Naive thymus-derived CD8-positive, alpha-beta T cell (primary cell): ENCODE measurements around the gene DDIAS. TPM values are rescaled to one million over a fixed set of nuclear protein-coding genes. Genes with fewer than 3 reads are reported as not detected.
"Not testable (repeated sequence)": the region's sequence is repeated elsewhere in the genome, so short reads cannot be mapped to it uniquely, and the experiment has no call there.

Experiments
- ATAC-seq, 2 donors: fragments of 150-1000 bp; cut with Tn5 transposase in 1 of 2; sonication (Bioruptor Pico), chemical (Tn5 transposase) in 1 of 2; 1 replicate in 1 of 2; 2 replicates in 1 of 2; pipeline ENCODE4 v1.10.0; 2021; ENCODE audit warnings: mild to moderate bottlenecking in 2 of 2, moderate library complexity in 2 of 2
- POLR2A ChIA-PET: fragments of 350-600 bp; sonication (Branson Sonifier 250); formaldehyde crosslinking; loops from one replicate; lab custom pipeline; 2021; ENCODE audit warnings: antibody characterized with exemption; lab: Charles Lee
- DNase-seq, 10 donors: peaks; one replicate each; pipeline versions ENCODE4 v3.0.0 to v3.0.0-alpha.2; 2020 to 2022
- H3K27ac Mint-ChIP-seq, 10 donors: one replicate each; pipeline ENCODE4 v1.8.0; 2020 to 2022; ENCODE audit warnings: mild to moderate bottlenecking in 10 of 10, mixed read lengths in 10 of 10, moderate library complexity in 4 of 10, inconsistent platforms in 1 of 10
- H3K27me3 Mint-ChIP-seq, 5 donors: one replicate each; pipeline ENCODE4 v1.8.0; 2021 to 2022; ENCODE audit warnings: mixed read lengths in 5 of 5
- H3K36me3 Mint-ChIP-seq, 3 donors: one replicate each; pipeline ENCODE4 v1.8.0; 2020 to 2022; ENCODE audit warnings: mixed read lengths in 3 of 3, mild to moderate bottlenecking in 2 of 3, inconsistent platforms in 1 of 3
- H3K4me1 Mint-ChIP-seq, 4 donors: one replicate each; pipeline ENCODE4 v1.8.0; 2021 to 2022; ENCODE audit warnings: mixed read lengths in 4 of 4
- H3K4me3 Mint-ChIP-seq, 10 donors: one replicate each; pipeline ENCODE4 v1.8.0; 2020 to 2022; ENCODE audit warnings: mild to moderate bottlenecking in 10 of 10, mixed read lengths in 10 of 10, moderate library complexity in 6 of 10, inconsistent platforms in 1 of 10
- H3K9me3 Mint-ChIP-seq, 9 donors: one replicate each; pipeline ENCODE4 v1.8.0; 2020 to 2022; ENCODE audit warnings: mixed read lengths in 9 of 9, mild to moderate bottlenecking in 3 of 9, inconsistent platforms in 1 of 9, moderate library complexity in 1 of 9
- polyA plus RNA-seq, 3 donors: library from polyadenylated mRNA; unstranded; fragments of 300-500 nt; fragmentation: Illumina TruSeq; gene quantifications; one replicate each; pipeline ENCODE4 v1.2.3, GENCODE V29; 2021
- total RNA-seq, 8 experiments: library from RNA in 2 of 8; stranded (reverse) in 2 of 8; gene quantifications; one replicate each; pipeline ENCODE4 v1.2.3 and lab custom pipeline; 2021 to 2026

DDIAS gene
- total and polyA plus RNA-seq, 5 experiments from 2014 or later, result 0.59 to 3.1 (median 2.3) TPM

DNA sequence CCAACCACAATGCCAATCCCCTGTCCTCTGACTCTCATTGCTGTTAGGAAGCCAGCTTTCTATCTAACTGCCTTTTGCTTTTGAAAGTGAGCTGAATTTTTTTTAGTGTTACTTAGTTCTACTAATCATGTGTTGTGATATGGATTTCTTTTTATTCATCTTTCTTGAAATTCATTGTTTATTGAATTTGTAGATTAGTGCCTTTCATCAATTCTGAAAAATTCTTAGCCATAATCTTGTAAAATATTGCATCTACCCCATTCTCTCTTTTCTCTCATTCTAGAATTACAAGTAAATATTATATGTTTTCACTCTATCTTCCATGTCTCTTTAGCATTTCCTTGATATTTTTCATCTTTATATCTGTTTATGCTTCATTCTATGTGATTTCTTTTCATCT, 47.8 kb downstream of the DDIAS start:
- Mint-ChIP-seq H3K4me3 (no peak overlapping the region), H3K27ac (peak overlapping the region in 1 of 10 donors; percentile 43), H3K27me3 (no peaks in the 10 kb centered on the region), H3K4me1 (peaks cover 3 to 28% (median 6%) of the 10 kb centered on the region in 4 donors), H3K36me3 (peaks cover 2 to 37% (median 37%) of the 10 kb centered on the region in 3 donors), H3K9me3 (peaks cover 13 to 61% (median 41%) of the 10 kb centered on the region in 9 donors)
- POLR2A ChIA-PET, result no interaction called here
- ATAC-seq, result no peak
- DNase-seq, result no peak

DNA sequence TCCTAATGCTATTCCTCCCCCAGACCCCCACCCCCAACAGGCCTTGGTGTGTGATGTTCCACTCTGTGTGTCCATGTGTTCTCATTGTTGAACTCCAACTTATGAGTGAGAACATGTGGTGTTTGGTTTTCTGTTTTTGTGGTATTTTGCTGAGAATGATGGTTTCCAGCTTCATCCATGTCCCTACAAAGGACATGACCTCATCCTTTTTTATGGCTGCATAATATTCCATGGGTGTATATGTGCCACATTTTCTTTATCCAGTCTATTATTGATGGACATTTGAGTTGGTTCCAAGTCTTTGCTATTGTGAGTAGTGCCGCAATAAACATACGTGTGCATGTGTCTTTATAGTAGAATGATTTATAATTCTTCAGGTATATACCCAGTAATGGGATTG, 49.0 kb downstream of the DDIAS start:
- ATAC-seq, result not testable (repeated sequence)
- H3K36me3 Mint-ChIP-seq, result peaks cover 2 to 43% (median 42%) of the 10 kb centered on the region in 3 donors

DNA sequence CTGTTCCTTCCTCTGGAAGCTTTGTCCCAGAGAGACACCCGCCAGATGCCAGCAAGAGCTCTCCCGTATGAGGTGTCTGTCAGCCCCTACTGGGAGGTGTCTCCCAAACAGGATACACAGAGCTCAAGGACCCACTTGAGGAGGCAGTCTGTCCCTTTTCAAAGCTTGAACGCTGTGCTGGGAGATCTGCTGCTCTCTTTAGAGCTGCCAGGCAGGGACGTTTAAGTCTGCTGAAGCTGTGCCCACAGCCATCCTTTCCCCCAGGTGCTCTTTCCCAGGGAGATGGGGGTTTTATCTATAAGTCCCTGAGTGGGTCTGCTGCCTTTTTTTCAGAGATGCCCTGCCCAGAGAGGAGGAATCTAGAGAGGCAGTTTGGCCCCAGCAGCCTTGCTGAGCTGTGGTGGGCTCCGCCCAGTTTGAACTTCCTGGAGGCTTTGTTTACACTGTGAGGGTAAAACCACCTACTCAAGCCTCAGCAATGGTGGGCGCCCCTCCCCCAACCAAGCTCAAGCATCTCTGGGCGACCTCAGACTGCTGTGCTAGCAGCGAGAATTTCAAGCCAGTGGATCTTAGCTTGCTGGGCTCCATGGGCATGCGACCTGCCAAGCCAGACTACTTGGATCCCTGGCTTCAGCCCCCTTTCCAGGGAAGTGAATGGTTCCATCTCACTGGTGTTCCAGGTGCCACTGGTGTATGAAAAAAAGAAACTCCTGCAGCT, 54.4 kb downstream of the DDIAS start:
- Mint-ChIP-seq H3K27ac (peak overlapping the region; percentile 89 to 96 (median 92)), H3K9me3 (peaks cover 10 to 73% (median 38%) of the 10 kb centered on the region in 9 donors), H3K36me3 (peaks cover 2 to 65% (median 46%) of the 10 kb centered on the region in 3 donors), H3K4me1 (peaks cover 17 to 62% (median 51%) of the 10 kb centered on the region in 4 donors), H3K4me3 (peak overlapping the region; percentile 28 to 71 (median 62))
- POLR2A ChIA-PET, result interaction anchor here (0.6 to 4.1 kb wide), 18 partner anchors 9 to 204 kb away, joined by 3 to 25 read pairs (median 4); partner anchors contain the start of genes DDIAS, PCF11 and PRCP
- ATAC-seq, result peak; percentile 12 to 24
- H3K27me3 Mint-ChIP-seq, result not testable (repeated sequence)
- peak; percentile 52 to 90 (median 76) for DNase-seq

More for the DNA sequence above, 49.0 kb downstream of the DDIAS start:
- POLR2A ChIA-PET, result interaction anchor here (1.1 to 1.4 kb wide), 2 partner anchors 10 to 20 kb away, joined by 3 to 5 read pairs; no protein-coding TSS in a partner anchor
- Mint-ChIP-seq H3K9me3 (peaks cover 18 to 63% (median 43%) of the 10 kb centered on the region in 9 donors), H3K4me1 (peaks cover 11 to 28% (median 14%) of the 10 kb centered on the region in 4 donors)
- DNase-seq, H3K27ac Mint-ChIP-seq, H3K27me3 Mint-ChIP-seq, H3K4me3 Mint-ChIP-seq: not testable (repeated sequence)

DNA sequence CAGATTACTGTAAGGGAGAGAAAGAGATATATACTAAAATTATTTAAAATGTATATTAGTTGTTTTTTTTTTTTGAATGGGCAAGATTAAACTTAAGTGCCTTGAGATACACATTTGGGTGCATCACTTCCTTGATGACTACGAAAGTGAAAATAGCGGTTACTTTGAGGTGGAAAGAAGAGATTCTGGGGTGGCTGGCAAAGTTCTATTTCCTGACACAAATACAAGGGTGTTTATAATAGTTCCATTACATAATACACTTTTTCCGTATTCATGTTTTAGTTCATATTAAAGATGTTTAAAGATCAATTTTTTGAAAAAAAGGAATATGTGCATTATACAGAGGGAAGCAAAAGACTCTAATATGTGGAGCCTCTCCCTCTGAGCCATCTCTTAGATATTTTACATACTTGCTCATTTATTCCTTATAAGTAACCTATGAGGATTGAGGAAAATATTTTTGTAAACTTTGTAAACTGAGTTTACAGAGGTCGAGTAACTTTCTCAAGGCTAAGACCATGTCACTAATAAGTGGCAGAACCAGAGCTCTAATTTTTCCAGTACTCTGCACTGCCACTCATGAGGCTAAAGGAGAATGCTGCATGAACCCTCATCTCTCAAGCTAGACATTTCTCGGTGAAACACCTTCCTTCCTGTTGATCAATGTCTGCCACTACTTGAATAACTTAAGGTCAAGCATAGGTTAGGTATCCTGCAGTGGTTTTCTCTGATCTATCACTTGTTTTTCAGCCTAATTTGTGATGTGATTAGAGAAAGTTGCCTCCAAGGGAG, 58.6 kb downstream of the DDIAS start:
- H3K4me1 Mint-ChIP-seq, result peaks cover 39 to 95% (median 85%) of the 10 kb centered on the region in 4 donors
- H3K27me3 Mint-ChIP-seq, result no peaks in the 10 kb centered on the region
- H3K27ac Mint-ChIP-seq, result peak overlapping the region; percentile 90 to 99 (median 96)
- H3K9me3 Mint-ChIP-seq, result peaks cover 0 to 34% (median 14%) of the 10 kb centered on the region in 9 donors
- peak overlapping the region; percentile 50 to 90 (median 74) for H3K4me3 Mint-ChIP-seq
- ATAC-seq, result peak; percentile 84 to 91
- H3K36me3 Mint-ChIP-seq, result peaks cover 0 to 30% (median 15%) of the 10 kb centered on the region in 3 donors
- POLR2A ChIA-PET, result interaction anchor here (0.6 to 5.5 kb wide), 28 partner anchors 9 to 326 kb away, joined by 3 to 48 read pairs (median 4); partner anchors contain the start of genes CCDC90B, DDIAS, PCF11 and RAB30
- peak in 9 of 10 donors; percentile 23 to 89 (median 70) for DNase-seq

GRCh38 chr11:82960779-82961143, 59.2 kb downstream of the DDIAS start:
- H3K4me1 Mint-ChIP-seq, result peaks cover 43 to 95% (median 85%) of the 10 kb centered on the region in 4 donors
- H3K27ac Mint-ChIP-seq, result peak overlapping the region; percentile 90 to 99 (median 96)
- peaks cover 0 to 24% (median 10%) of the 10 kb centered on the region in 3 donors for H3K36me3 Mint-ChIP-seq
- no peaks in the 10 kb centered on the region for H3K27me3 Mint-ChIP-seq
- ATAC-seq (peak in 1 of 2 donors; percentile 25), DNase-seq (no peak)
- H3K4me3 Mint-ChIP-seq, result peak overlapping the region; percentile 50 to 90 (median 74)
- POLR2A ChIA-PET, result interaction anchor here (0.7 to 5.5 kb wide), 24 partner anchors 9 to 250 kb away, joined by 3 to 48 read pairs (median 6); partner anchors contain the start of genes DDIAS, PCF11 and RAB30
- peaks cover 0 to 28% (median 11%) of the 10 kb centered on the region in 9 donors for H3K9me3 Mint-ChIP-seq

DNA sequence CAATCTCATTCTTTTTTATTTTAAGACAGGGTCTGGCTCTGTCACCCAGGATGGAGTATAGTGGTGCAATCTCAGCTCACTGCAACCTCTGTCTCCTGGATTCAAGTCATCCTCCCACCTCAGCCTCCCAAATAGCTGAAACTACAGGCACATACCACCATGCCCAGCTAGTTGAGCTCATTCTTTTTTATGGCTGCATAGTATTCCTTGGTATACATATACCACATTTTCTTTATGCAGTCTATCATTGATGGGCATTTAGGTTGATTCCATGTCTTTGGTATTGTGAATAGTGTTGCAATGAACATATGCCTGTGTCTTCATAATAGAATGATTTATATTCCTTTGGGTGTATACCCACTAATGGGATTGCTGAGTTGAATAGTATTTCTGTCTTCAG, 60.5 kb downstream of the DDIAS start:
- not testable (repeated sequence) for DNase-seq, ATAC-seq, H3K27me3 Mint-ChIP-seq
- Mint-ChIP-seq H3K27ac (peak overlapping the region in 9 of 10 donors; percentile 56 to 94 (median 88)), H3K9me3 (peaks cover 0 to 17% (median 8%) of the 10 kb centered on the region in 9 donors), H3K4me3 (peak overlapping the region in 2 of 10 donors; percentile 40 to 54), H3K36me3 (peaks cover 0 to 13% (median 9%) of the 10 kb centered on the region in 3 donors), H3K4me1 (peaks cover 43 to 89% (median 77%) of the 10 kb centered on the region in 4 donors)
- POLR2A ChIA-PET, result interaction anchor here (1.0 to 5.5 kb wide), 7 partner anchors 9 to 195 kb away, joined by 3 to 48 read pairs (median 18); partner anchors contain the start of genes DDIAS, PCF11 and RAB30

GRCh38 chr11:82967381-82967780, 65.8 kb downstream of the DDIAS start:
- Mint-ChIP-seq H3K4me1 (peaks cover 47 to 79% (median 72%) of the 10 kb centered on the region in 4 donors), H3K36me3 (peaks cover 0 to 2% (median 0%) of the 10 kb centered on the region in 3 donors), H3K27me3 (no peaks in the 10 kb centered on the region), H3K9me3 (peaks cover 0 to 11% (median 1%) of the 10 kb centered on the region in 9 donors), H3K27ac (peak overlapping the region in 1 of 10 donors; percentile 44), H3K4me3 (no peak overlapping the region)
- POLR2A ChIA-PET, result interaction anchor here (0.6 to 1.4 kb wide), 3 partner anchors 9 to 114 kb away, joined by 4 to 8 read pairs (median 8); no protein-coding TSS in a partner anchor
- ATAC-seq, result no peak
- no peak for DNase-seq

- Mint-ChIP-seq H3K4me3 (peak overlapping the region in 8 of 10 donors; percentile 28 to 66 (median 54)), H3K4me1 (peaks cover 30 to 70% (median 64%) of the 10 kb centered on the region in 4 donors), H3K27me3 (no peaks in the 10 kb centered on the region), H3K36me3 (no peaks in the 10 kb centered on the region), H3K9me3 (peaks cover 0 to 11% (median 0%) of the 10 kb centered on the region in 9 donors), H3K27ac (peak overlapping the region in 9 of 10 donors; percentile 13 to 93 (median 84))
- POLR2A ChIA-PET, result interaction anchor here (0.7 to 4.5 kb wide), 5 partner anchors 9 to 187 kb away, joined by 3 to 48 read pairs (median 5); partner anchors contain the start of gene PCF11
- DNase-seq, result no peak
- ATAC-seq, result peak; percentile 15 to 26
Observed at GRCh38 chr11:82969811-82970210, 68.3 kb downstream of the DDIAS start.

DNA sequence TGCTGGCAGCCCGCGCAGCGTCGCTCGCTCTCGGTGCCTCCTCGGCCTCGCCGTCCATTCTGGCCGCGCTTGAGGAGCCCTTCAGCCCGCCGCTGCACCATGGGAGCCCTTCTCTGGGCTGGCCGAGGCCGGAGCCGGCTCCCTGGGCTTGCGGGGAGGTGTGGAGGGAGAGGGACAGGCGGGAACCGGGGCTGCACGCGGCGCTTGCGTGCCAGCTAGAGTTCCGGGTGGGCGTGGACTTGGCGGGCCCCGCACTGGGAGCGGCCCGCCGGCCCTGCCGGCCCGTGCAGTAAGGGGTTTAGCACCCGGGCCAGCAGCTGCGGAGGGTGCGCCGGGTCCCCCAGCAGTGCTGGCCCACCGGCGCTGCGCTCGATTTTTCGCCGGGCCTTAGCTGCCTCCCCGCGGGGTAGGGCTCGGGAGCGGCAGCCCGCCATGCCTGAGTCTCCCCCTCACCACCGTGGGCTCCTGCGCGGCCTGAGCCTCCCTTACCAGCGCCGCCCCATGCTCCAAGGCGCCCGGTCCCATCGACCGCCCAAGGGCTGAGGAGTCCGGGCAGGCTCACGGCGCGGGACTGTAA, 69.1 kb downstream of the DDIAS start:
- not testable (repeated sequence) for H3K36me3 Mint-ChIP-seq, H3K27me3 Mint-ChIP-seq, DNase-seq
- peak; percentile 28 to 47 for ATAC-seq
- H3K27ac Mint-ChIP-seq, result peak overlapping the region in 4 of 10 donors; percentile 49 to 92 (median 88)
- H3K4me1 Mint-ChIP-seq, result peaks cover 22 to 64% (median 60%) of the 10 kb centered on the region in 4 donors
- peaks cover 0 to 11% (median 0%) of the 10 kb centered on the region in 9 donors for H3K9me3 Mint-ChIP-seq
- POLR2A ChIA-PET, result interaction anchor here (0.9 to 4.5 kb wide), 8 partner anchors 9 to 186 kb away, joined by 4 to 48 read pairs (median 6); partner anchors contain the start of genes DDIAS, PCF11, PRCP and RAB30
- peak overlapping the region in 6 of 10 donors; percentile 66 to 91 (median 86) for H3K4me3 Mint-ChIP-seq

DNA sequence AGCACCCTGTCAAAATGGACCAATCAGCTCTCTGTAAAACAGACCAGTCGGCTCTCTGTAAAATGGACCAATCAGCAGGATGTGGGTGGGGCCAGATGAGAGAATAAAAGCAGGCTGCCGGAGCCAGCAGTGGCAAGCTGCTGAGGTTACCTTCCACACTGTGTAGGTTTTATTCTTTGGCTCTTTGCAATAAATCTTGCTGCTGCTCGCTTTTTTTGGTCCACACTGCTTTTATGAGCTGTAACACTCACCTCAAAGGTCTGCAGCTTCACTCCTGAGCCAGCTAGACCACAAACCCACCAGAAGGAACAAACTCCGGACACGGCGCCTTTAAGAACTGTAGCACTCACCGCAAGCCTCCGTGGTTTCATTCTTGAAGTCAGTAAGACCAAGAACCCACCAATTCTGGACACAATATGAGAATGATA, 70.0 kb downstream of the DDIAS start:
- not testable (repeated sequence) for H3K27me3 Mint-ChIP-seq, H3K36me3 Mint-ChIP-seq
- peak in 7 of 10 donors; percentile 15 to 62 (median 53) for DNase-seq
- Mint-ChIP-seq H3K9me3 (peaks cover 0 to 11% (median 0%) of the 10 kb centered on the region in 9 donors), H3K4me1 (peaks cover 21 to 65% (median 63%) of the 10 kb centered on the region in 4 donors), H3K27ac (peak overlapping the region; percentile 57 to 95 (median 92)), H3K4me3 (peak overlapping the region; percentile 81 to 91 (median 85))
- ATAC-seq, result peak; percentile 45 to 62
- POLR2A ChIA-PET, result interaction anchor here (0.7 to 4.5 kb wide), 14 partner anchors 8 to 185 kb away, joined by 3 to 48 read pairs (median 4); partner anchors contain the start of genes DDIAS, PCF11, PRCP and RAB30

- POLR2A ChIA-PET, result interaction anchor here (0.7 to 4.5 kb wide), 11 partner anchors 11 to 184 kb away, joined by 3 to 48 read pairs (median 4); partner anchors contain the start of genes PCF11, PRCP and RAB30
- no peak for ATAC-seq
- no peak for DNase-seq
- Mint-ChIP-seq H3K27ac (peak overlapping the region; percentile 10 to 95 (median 92)), H3K4me1 (peaks cover 21 to 67% (median 65%) of the 10 kb centered on the region in 4 donors), H3K27me3 (no peaks in the 10 kb centered on the region), H3K36me3 (no peaks in the 10 kb centered on the region), H3K9me3 (peaks cover 0 to 11% (median 0%) of the 10 kb centered on the region in 9 donors), H3K4me3 (peak overlapping the region; percentile 81 to 91 (median 85))
Observed at GRCh38 chr11:82972103-82972502, 70.6 kb downstream of the DDIAS start.
